Measurements from ENCODE around the gene WFDC10B.

Gene WFDC10B

GRCh38 chr20:45742596-45742995 lies 37.8 kb upstream of the WFDC10B start:
- Histone ChIP-seq H3K4me3 (ENCODE audit: low read length) (no peak overlapping the region), H3K27ac (ENCODE audit: low read length) (no peak overlapping the region), H3K9me3 (ENCODE audit: insufficient read depth, low read length) (no peaks in the 10 kb centered on the region), H3K36me3 (replicated peaks; ENCODE audit: low read depth, low read length) (no peaks in the 10 kb centered on the region), H3K79me2 (ENCODE audit: low read length) (no peaks in the 10 kb centered on the region), H4K20me1 (ENCODE audit: insufficient read depth, low read length) (no peaks in the 10 kb centered on the region), H3K4me2 (ENCODE audit: low read length) (no peak overlapping the region), H2AFZ (ENCODE audit: low read depth, low read length) (no peak overlapping the region), H3K27me3 (ENCODE audit: low read depth, low read length) (peaks cover 19% of the 10 kb centered on the region), H3K4me1 (ENCODE audit: low read length) (no peaks in the 10 kb centered on the region), H3K9ac (ENCODE audit: low read length) (no peak overlapping the region)
- TF ChIP-seq EZH2phosphoT487 (IDR thresholded peaks at IDR 0.05; ENCODE audit: low read depth): no peak
- no peak for TF ChIP-seq CTCF (IDR thresholded peaks at IDR 0.05; ENCODE audit: low read depth, low read length)

- Histone ChIP-seq H3K36me3 (replicated peaks; ENCODE audit: low read depth, low read length) (no peaks in the 10 kb centered on the region), H3K9me3 (ENCODE audit: insufficient read depth, low read length) (peaks cover 16% of the 10 kb centered on the region), H3K4me2 (ENCODE audit: low read length) (no peak overlapping the region), H2AFZ (ENCODE audit: low read depth, low read length) (no peak overlapping the region), H4K20me1 (ENCODE audit: insufficient read depth, low read length) (no peaks in the 10 kb centered on the region), H3K27me3 (ENCODE audit: low read depth, low read length) (peaks cover 10% of the 10 kb centered on the region; the same call in 1 of the 2 replicates), H3K9ac (ENCODE audit: low read length) (no peak overlapping the region), H3K4me1 (ENCODE audit: low read length) (no peaks in the 10 kb centered on the region), H3K79me2 (ENCODE audit: low read length) (no peaks in the 10 kb centered on the region), H3K27ac (ENCODE audit: low read length) (no peak overlapping the region), H3K4me3 (ENCODE audit: low read length) (no peak overlapping the region)
- no peak for TF ChIP-seq EZH2phosphoT487 (IDR thresholded peaks at IDR 0.05; ENCODE audit: low read depth)
- TF ChIP-seq CTCF (IDR thresholded peaks at IDR 0.05; ENCODE audit: low read depth, low read length): no peak
Measured at GRCh38 chr20:45735988-45736387, 31.2 kb upstream of the WFDC10B start.

- peaks cover 10% of the 10 kb centered on the region; the same call in 1 of the 2 replicates for H3K27me3 ChIP-seq (ENCODE audit: low read depth, low read length)
- no peaks in the 10 kb centered on the region for H4K20me1 ChIP-seq (ENCODE audit: insufficient read depth, low read length)
- H3K9ac ChIP-seq (ENCODE audit: low read length): no peak overlapping the region
- no peak overlapping the region for H3K4me3 ChIP-seq (ENCODE audit: low read length)
- H3K27ac ChIP-seq (ENCODE audit: low read length): no peak overlapping the region
- H3K9me3 ChIP-seq (ENCODE audit: insufficient read depth, low read length): peaks cover 16% of the 10 kb centered on the region
- H3K36me3 ChIP-seq (replicated peaks; ENCODE audit: low read depth, low read length): no peaks in the 10 kb centered on the region
- H3K4me2 ChIP-seq (ENCODE audit: low read length): no peak overlapping the region
- H3K4me1 ChIP-seq (ENCODE audit: low read length): no peaks in the 10 kb centered on the region
- no peaks in the 10 kb centered on the region for H3K79me2 ChIP-seq (ENCODE audit: low read length)
- no peak overlapping the region for H2AFZ ChIP-seq (ENCODE audit: low read depth, low read length)
- no peak for TF ChIP-seq CTCF (IDR thresholded peaks at IDR 0.05; ENCODE audit: low read depth, low read length)
- no peak for TF ChIP-seq EZH2phosphoT487 (IDR thresholded peaks at IDR 0.05; ENCODE audit: low read depth)
Measured at GRCh38 chr20:45735552-45735951, 30.7 kb upstream of the WFDC10B start.

- H4K20me1 ChIP-seq (ENCODE audit: insufficient read depth, low read length): no peaks in the 10 kb centered on the region
- peaks cover 12% of the 10 kb centered on the region for H3K27me3 ChIP-seq (ENCODE audit: low read depth, low read length)
- TF ChIP-seq EZH2phosphoT487 (IDR thresholded peaks at IDR 0.05; ENCODE audit: low read depth): no peak
- TF ChIP-seq CTCF (IDR thresholded peaks at IDR 0.05; ENCODE audit: low read depth, low read length): no peak
- peaks cover 16% of the 10 kb centered on the region for H3K9me3 ChIP-seq (ENCODE audit: insufficient read depth, low read length)
- no peak overlapping the region for H3K4me3 ChIP-seq (ENCODE audit: low read length)
- H3K36me3 ChIP-seq (replicated peaks; ENCODE audit: low read depth, low read length): no peaks in the 10 kb centered on the region
- H2AFZ ChIP-seq (ENCODE audit: low read depth, low read length): no peak overlapping the region
- H3K9ac ChIP-seq (ENCODE audit: low read length): no peak overlapping the region
- no peaks in the 10 kb centered on the region for H3K4me1 ChIP-seq (ENCODE audit: low read length)
- H3K27ac ChIP-seq (ENCODE audit: low read length): no peak overlapping the region
- no peaks in the 10 kb centered on the region for H3K79me2 ChIP-seq (ENCODE audit: low read length)
- H3K4me2 ChIP-seq (ENCODE audit: low read length): no peak overlapping the region
Measured at GRCh38 chr20:45732199-45732598, 27.4 kb upstream of the WFDC10B start.
